ENCODE measurements around the gene SRP9.

- TF ChIP-seq POLR2A (IDR thresholded peaks at IDR 0.05; ENCODE audit: low read depth) (no peak), CTCF (IDR thresholded peaks at IDR 0.05) (no peak), EP300 (IDR thresholded peaks at IDR 0.05) (no peak), POLR2AphosphoS5 (IDR thresholded peaks at IDR 0.05) (no peak)
Measured at GRCh38 chr1:225737161-225737560, 40.5 kb upstream of the SRP9 start.
